Endothelial cell of umbilical vein (primary cell): ENCODE results near the gene COL5A3. TPM values are rescaled to one million over a fixed set of nuclear protein-coding genes. Genes with fewer than 3 reads are reported as not detected.

Experiments
- BruUV-seq: library from RNA; stranded (reverse); fragments of 400-500 nt; replicated peaks from 2 replicates; lab custom pipeline; 2021; lab: Mats Ljungman, UMichigan
- CTCF ChIA-PET: fragments of 300-600, 350-600 bp; sonication (Branson Sonifier 250); formaldehyde crosslinking; loops from one replicate; lab custom pipeline; 2021; ENCODE audit warnings: antibody characterized with exemption, inconsistent platforms; lab: Charles Lee
- POLR2A ChIA-PET: fragments of 300-600, 350-600 bp; sonication (Branson Sonifier 250); formaldehyde crosslinking; loops from one replicate; lab custom pipeline; 2021; ENCODE audit warnings: antibody characterized with exemption, inconsistent platforms; lab: Charles Lee
- DNase-seq: peaks from one replicate; pipeline ENCODE4 v3.0.0-alpha.2; 2011; ENCODE audit warnings: low read depth, low spot score
- FAIRE-seq: peaks from 2 replicates; lab custom pipeline; 2011; peaks lifted over from hg19 to GRCh38; lab: Jason Lieb, UNC
- H2AFZ ChIP-seq: 2 replicates; pipeline ENCODE4 v1.6.0; 2012; ENCODE audit warnings: low read depth, low read length, control low read depth, inconsistent platforms
- H3K27ac ChIP-seq: 2 replicates; pipeline ENCODE4 v1.5.1; 2011; ENCODE audit warnings: low read depth, mild to moderate bottlenecking, control low read depth, low read length, moderate library complexity; ENCODE audit not compliant: insufficient read depth
- H3K27me3 ChIP-seq, 2 experiments: 2 replicates each; pipeline versions ENCODE4 v1.6.0 to v1.6.1; 2011; ENCODE audit warnings: low read length in 2 of 2, mixed read lengths in 1 of 2; ENCODE audit not compliant: control insufficient read depth in 2 of 2, insufficient read depth in 2 of 2
- H3K36me3 ChIP-seq, 2 experiments: 2 replicates in 1 of 2; 3 replicates in 1 of 2; pipeline ENCODE4 v1.5.1; 2011; ENCODE audit warnings: low read length in 2 of 2, mild to moderate bottlenecking in 1 of 2, moderate library complexity in 1 of 2; ENCODE audit not compliant: control insufficient read depth in 2 of 2, insufficient read depth in 2 of 2; ENCODE audit errors: extremely low read depth in 1 of 2
- H3K4me1 ChIP-seq: 3 replicates; pipeline ENCODE4 v1.5.1; 2011; ENCODE audit warnings: mild to moderate bottlenecking, low read length; ENCODE audit not compliant: control insufficient read depth, insufficient read depth; ENCODE audit errors: extremely low read depth
- H3K4me2 ChIP-seq: 2 replicates; pipeline ENCODE4 v1.6.1; 2011; ENCODE audit warnings: low read length, control low read depth, mixed read lengths; ENCODE audit not compliant: insufficient read depth
- H3K4me3 ChIP-seq, 3 experiments: fragments of 200-600 bp in 1 of 3; sonication (generic), shearing (Covaris generic) in 1 of 3; replicated peaks in 1 of 3; 2 replicates each; pipeline ENCODE4 v1.5.1; 2011 to 2016; ENCODE audit warnings: control low read depth in 3 of 3, low read length in 3 of 3, mild to moderate bottlenecking in 2 of 3, inconsistent platforms in 1 of 3, low read depth in 1 of 3, moderate library complexity in 1 of 3; ENCODE audit not compliant: insufficient read depth in 1 of 3
- H3K79me2 ChIP-seq: 2 replicates; pipeline ENCODE4 v1.6.0; 2012; ENCODE audit warnings: low read length, inconsistent platforms; ENCODE audit not compliant: control insufficient read depth, insufficient read depth
- H3K9ac ChIP-seq: replicated peaks from 2 replicates; pipeline ENCODE3; 2011; ENCODE audit warnings: low read length, control low read depth; ENCODE audit not compliant: insufficient read depth; ENCODE audit errors: extremely low read depth
- H3K9me1 ChIP-seq: replicated peaks from 3 replicates; pipeline ENCODE4 v1.6.0; 2011; ENCODE audit warnings: mild to moderate bottlenecking, low read length; ENCODE audit not compliant: control insufficient read depth, insufficient read depth; ENCODE audit errors: extremely low read depth
- H3K9me3 ChIP-seq: replicated peaks from 2 replicates; pipeline ENCODE4 v1.5.1; 2012; ENCODE audit warnings: low read length, inconsistent platforms; ENCODE audit not compliant: control insufficient read depth, insufficient read depth
- H4K20me1 ChIP-seq: replicated peaks from 2 replicates; pipeline ENCODE3; 2011; ENCODE audit warnings: mild to moderate bottlenecking, low read length; ENCODE audit not compliant: control insufficient read depth, insufficient read depth; ENCODE audit errors: extremely low read depth
- CTCF ChIP-seq, 2 donors: IDR thresholded peaks; 1 replicate in 1 of 2; 2 replicates in 1 of 2; pipeline ENCODE4 v1.5.1; 2011; ENCODE audit warnings: low read length in 2 of 2, mild to moderate bottlenecking in 2 of 2, moderate library complexity in 2 of 2, control low read depth in 1 of 2, inconsistent platforms in 1 of 2, low read depth in 1 of 2; ENCODE audit not compliant: insufficient read depth in 1 of 2; ENCODE audit errors: extremely low read depth in 1 of 2
- FOS ChIP-seq: IDR thresholded peaks from 2 replicates; pipeline ENCODE4 v1.6.1; 2011; ENCODE audit warnings: mild to moderate bottlenecking, low read length, moderate library complexity, borderline replicate concordance; ENCODE audit not compliant: insufficient read depth
- JUN ChIP-seq: IDR thresholded peaks from 2 replicates; pipeline ENCODE4 v1.6.1; 2011; ENCODE audit warnings: borderline replicate concordance, low read depth; ENCODE audit not compliant: insufficient read length, insufficient read depth
- MAX ChIP-seq: IDR thresholded peaks from 2 replicates; pipeline ENCODE4 v1.6.1; 2011; ENCODE audit not compliant: insufficient read depth, insufficient read length
- MYC ChIP-seq: IDR thresholded peaks from one replicate; pipeline ENCODE4 v1.6.1; 2011; ENCODE audit warnings: mild to moderate bottlenecking, low read depth, low read length
- dilution Hi-C: fragments of 300-500 bp; cut with MboI; formaldehyde crosslinking; loops from one replicate; pipeline ENCODE4 v1.15.0; 2019; ENCODE audit warnings: low sequenced_read_pairs; ENCODE audit not compliant: extremely low pct_ligation_motif_present
- intact Hi-C: fragments of 100-400 bp; cut with micrococcal nuclease; formaldehyde crosslinking; loops from one replicate; pipeline ENCODE4 v1.10.0; 2022
- polyA plus RNA-seq, 4 experiments: library from polyadenylated mRNA; depleted of rRNA in 3 of 4; stranded (reverse) in 3 of 4; unstranded in 1 of 4; fragments of >200 nt; gene quantifications; 2 replicates each; pipeline versions ENCODE4 v1.2.1 to v1.2.3, GENCODE V29; 2011 to 2012; ENCODE audit warnings: missing spikeins in 1 of 4
- total RNA-seq: library from RNA; stranded (reverse); gene quantifications from 2 replicates; pipeline ENCODE4 v1.2.3, GENCODE V29; 2021

The COL5A3 gene
- total and polyA plus RNA-seq, 2 donors (not counting 3 experiments of a cell fraction or from before 2014, with no cell fraction given), result not detected

GRCh38 chr19:10018263-10018662 is 8.0 kb upstream of the COL5A3 start:
- Histone ChIP-seq H3K9me3 (no peaks in the 10 kb centered on the region), H3K27ac (no peak overlapping the region), H3K27me3 (no peaks in the 10 kb centered on the region), H3K9ac (no peak overlapping the region), H4K20me1 (no peaks in the 10 kb centered on the region), H3K4me2 (no peak overlapping the region), H3K4me1 (no peaks in the 10 kb centered on the region), H3K4me3 (no peak overlapping the region), H2AFZ (no peak overlapping the region), H3K9me1 (no peaks in the 10 kb centered on the region), H3K36me3 (no peaks in the 10 kb centered on the region), H3K79me2 (no peaks in the 10 kb centered on the region)
- FAIRE-seq (no peak), DNase-seq (no peak)
- ChIA-PET POLR2A (no interaction called here), CTCF (interaction anchor here (1.7 to 2.8 kb wide), 2 partner anchors 9 to 18 kb away, joined by 10 read pairs; no protein-coding TSS in a partner anchor)
- no peak for TF ChIP-seq FOS
- no peak for TF ChIP-seq CTCF (IDR thresholded peaks at IDR 0.05; ENCODE audit: extremely low read depth in 1 of 2, insufficient read depth in 1 of 2, low read depth in 1 of 2, low read length in 2 of 2)
- no peak for TF ChIP-seq JUN
- no peak for TF ChIP-seq MAX
- TF ChIP-seq MYC, result no peak
- intact Hi-C loops, result no loop called here
- dilution Hi-C loops, result no loop called here
- no TSS peak for BruUV-seq
